Right lobe of liver (tissue), 6 donors: Measurements from ENCODE around the gene IGFL4. TPM values are rescaled to one million over a fixed set of nuclear protein-coding genes. Genes with fewer than 3 reads are reported as not detected.

ENCODE experiments used
- ATAC-seq, 4 donors: fragments of 200-7000 bp; cut with Tn5 transposase; one replicate each; pipeline ENCODE4 v1.9.1; 2020; ENCODE audit warnings: mild to moderate bottlenecking in 4 of 4, moderate library complexity in 4 of 4
- DNase-seq, 3 donors: peaks; one replicate each; pipeline ENCODE4 v3.0.0-alpha.2; 2020
- H3K27ac ChIP-seq, 3 donors: fragments of 200-600 bp; one replicate each; pipeline ENCODE4 v1.8.0; 2022
- H3K27me3 ChIP-seq, 2 donors: fragments of 200-600 bp; one replicate each; pipeline ENCODE4 v1.8.0; 2022
- H3K36me3 ChIP-seq, 4 donors: fragments of 200-600 bp; sonication (generic) in 1 of 4; one replicate each; pipeline versions ENCODE4 v1.5.1 to v1.8.0; 2017 to 2022; ENCODE audit warnings: control low read depth in 1 of 4
- H3K4me1 ChIP-seq, 4 donors: fragments of 200-600 bp; sonication (generic) in 1 of 4; one replicate each; pipeline versions ENCODE4 v1.5.1 to v1.8.0; 2017 to 2022; ENCODE audit warnings: control low read depth in 1 of 4
- H3K4me3 ChIP-seq, 3 donors: fragments of 200-600 bp; one replicate each; pipeline ENCODE4 v1.8.0; 2022
- H3K9me3 ChIP-seq, 4 donors: fragments of 200-600 bp; sonication (generic) in 1 of 4; one replicate each; pipeline versions ENCODE4 v1.5.1 to v1.8.0; 2017 to 2022; ENCODE audit warnings: control low read depth in 1 of 4
- POLR2A ChIP-seq: fragments of 450-650 bp; IDR thresholded peaks from one replicate; pipeline ENCODE4 v1.6.1; 2017; ENCODE audit warnings: antibody characterized with exemption, mild to moderate bottlenecking
- WGBS: methylation state at CpG from one replicate; pipeline ENCODE4 v1.1.6; 2018; ENCODE audit warnings: low coverage, low lambda C conversion rate; ENCODE audit not compliant: insufficient coverage; ENCODE audit errors: missing lambda C conversion rate; 5-methylcytosine and 5-hydroxymethylcytosine counted together
- intact Hi-C, 2 donors: fragments of 100-400 bp; cut with DNase I; formaldehyde crosslinking; loops; one replicate each; pipeline versions ENCODE4 v1.11.2 to v1.14.1; 2022
- total RNA-seq, 6 experiments: library from RNA; depleted of rRNA in 2 of 6; stranded (reverse); fragments of >200 nt in 2 of 6; fragmentation: NEBNext Ultra II Directional in 3 of 6; extraction: Animal tissue kit (Norgen Biotek cat#: 25700) in 3 of 6; gene quantifications; one replicate each; pipeline versions ENCODE4 v1.1.0 to v1.2.4, GENCODE V29; 2016 to 2023
- TF ChIP-seq, protein P1 (sequence below), 4 donors: fragments of 200-600 bp in 3 of 4; fragments of 450-650 bp in 1 of 4; IDR thresholded peaks; one replicate each; pipeline versions ENCODE4 v1.5.1 to v1.8.0; 2016 to 2022; ENCODE audit warnings: antibody characterized with exemption in 4 of 4, mild to moderate bottlenecking in 2 of 4
- donor health status: DM: no; HTN: yes; CAD: no.
- donor health status: DM: no; HTN: no; CAD: no.
- donor health status: DM: no; HTN: no; CAD: no.
- donor health status: DM: no; HTN: yes; CAD: no.
- donor health status: DM: no; HTN: yes; CAD: no.

The IGFL4 gene
- total RNA-seq, 6 experiments from 2014 or later = not detected

DNA sequence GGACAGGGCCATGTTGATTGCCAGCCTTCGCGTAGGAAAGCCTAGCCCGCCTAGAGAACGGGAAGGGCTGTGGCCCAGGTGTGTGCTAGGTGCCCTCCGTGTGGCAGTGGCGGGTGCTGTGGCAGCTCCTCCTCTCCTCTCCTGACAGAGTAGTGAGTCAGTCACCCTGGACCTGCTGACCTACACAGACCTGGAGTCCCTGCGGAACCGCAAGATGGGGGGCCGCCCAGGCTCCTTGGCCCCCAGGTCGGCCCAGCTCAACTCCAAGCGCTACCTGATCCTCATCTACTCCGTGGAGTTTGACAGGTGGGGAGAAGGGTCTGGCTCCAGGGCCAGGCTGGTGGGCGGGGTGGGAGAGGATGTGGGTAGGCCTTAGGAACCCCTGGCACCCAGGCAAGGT, 34.4 kb downstream of the IGFL4 start:
- Histone ChIP-seq H3K9me3 (no peaks in the 10 kb centered on the region), H3K36me3 (no peaks in the 10 kb centered on the region), H3K4me1 (peaks cover 0 to 5% (median 0%) of the 10 kb centered on the region in 4 donors), H3K27ac (no peak overlapping the region), H3K4me3 (no peak overlapping the region), H3K27me3 (no peaks in the 10 kb centered on the region)
- DNase-seq (peak in 1 of 3 donors; percentile 22), ATAC-seq (no peak)
- intact Hi-C loops = no loop called here
- TF ChIP-seq, protein P1, sequence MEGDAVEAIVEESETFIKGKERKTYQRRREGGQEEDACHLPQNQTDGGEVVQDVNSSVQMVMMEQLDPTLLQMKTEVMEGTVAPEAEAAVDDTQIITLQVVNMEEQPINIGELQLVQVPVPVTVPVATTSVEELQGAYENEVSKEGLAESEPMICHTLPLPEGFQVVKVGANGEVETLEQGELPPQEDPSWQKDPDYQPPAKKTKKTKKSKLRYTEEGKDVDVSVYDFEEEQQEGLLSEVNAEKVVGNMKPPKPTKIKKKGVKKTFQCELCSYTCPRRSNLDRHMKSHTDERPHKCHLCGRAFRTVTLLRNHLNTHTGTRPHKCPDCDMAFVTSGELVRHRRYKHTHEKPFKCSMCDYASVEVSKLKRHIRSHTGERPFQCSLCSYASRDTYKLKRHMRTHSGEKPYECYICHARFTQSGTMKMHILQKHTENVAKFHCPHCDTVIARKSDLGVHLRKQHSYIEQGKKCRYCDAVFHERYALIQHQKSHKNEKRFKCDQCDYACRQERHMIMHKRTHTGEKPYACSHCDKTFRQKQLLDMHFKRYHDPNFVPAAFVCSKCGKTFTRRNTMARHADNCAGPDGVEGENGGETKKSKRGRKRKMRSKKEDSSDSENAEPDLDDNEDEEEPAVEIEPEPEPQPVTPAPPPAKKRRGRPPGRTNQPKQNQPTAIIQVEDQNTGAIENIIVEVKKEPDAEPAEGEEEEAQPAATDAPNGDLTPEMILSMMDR (IDR thresholded peaks at IDR 0.05) = no peak
- no peak for TF ChIP-seq POLR2A
- 50% methylated on average over 1 of the region's 13 CpGs for WGBS

DNA sequence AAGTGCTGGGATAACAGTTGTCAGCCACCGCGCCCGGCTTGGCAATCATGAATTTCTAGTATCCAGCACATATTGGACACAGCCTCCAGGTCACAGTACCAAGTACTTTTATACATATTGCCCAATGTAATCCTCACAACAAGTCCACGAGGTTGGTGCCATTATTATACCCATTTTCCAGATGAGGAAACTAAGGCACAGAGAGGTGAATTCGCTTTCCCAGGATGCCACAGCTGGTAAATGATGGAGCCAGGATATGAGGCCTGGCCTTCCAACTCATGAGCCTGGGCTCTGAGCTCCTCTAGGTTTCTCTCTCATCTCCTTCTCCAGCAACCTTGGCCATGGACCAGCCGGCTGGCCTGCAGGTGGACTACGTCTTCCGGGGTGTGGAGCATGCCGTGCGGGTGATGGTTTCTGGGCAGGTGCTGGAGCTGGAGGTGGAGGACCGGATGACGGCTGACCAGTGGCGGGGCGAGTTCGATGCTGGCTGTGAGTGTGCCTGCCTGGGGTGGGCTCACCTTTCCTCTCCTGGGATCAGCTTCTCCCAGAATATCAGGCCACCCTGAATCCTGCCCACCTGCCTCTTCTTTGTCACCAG, 38.0 kb downstream of the IGFL4 start:
- no peaks in the 10 kb centered on the region for H3K4me1 ChIP-seq
- H3K27me3 ChIP-seq = no peaks in the 10 kb centered on the region
- DNase-seq = no peak
- no peak overlapping the region for H3K27ac ChIP-seq
- WGBS = 95% methylated on average over 10 of the region's 15 CpGs
- no peak for ATAC-seq
- H3K9me3 ChIP-seq = no peaks in the 10 kb centered on the region
- intact Hi-C loops = no loop called here
- no peaks in the 10 kb centered on the region for H3K36me3 ChIP-seq
- no peak overlapping the region for H3K4me3 ChIP-seq
- no peak for TF ChIP-seq POLR2A
- TF ChIP-seq, protein P1 (IDR thresholded peaks at IDR 0.05) = no peak

DNA sequence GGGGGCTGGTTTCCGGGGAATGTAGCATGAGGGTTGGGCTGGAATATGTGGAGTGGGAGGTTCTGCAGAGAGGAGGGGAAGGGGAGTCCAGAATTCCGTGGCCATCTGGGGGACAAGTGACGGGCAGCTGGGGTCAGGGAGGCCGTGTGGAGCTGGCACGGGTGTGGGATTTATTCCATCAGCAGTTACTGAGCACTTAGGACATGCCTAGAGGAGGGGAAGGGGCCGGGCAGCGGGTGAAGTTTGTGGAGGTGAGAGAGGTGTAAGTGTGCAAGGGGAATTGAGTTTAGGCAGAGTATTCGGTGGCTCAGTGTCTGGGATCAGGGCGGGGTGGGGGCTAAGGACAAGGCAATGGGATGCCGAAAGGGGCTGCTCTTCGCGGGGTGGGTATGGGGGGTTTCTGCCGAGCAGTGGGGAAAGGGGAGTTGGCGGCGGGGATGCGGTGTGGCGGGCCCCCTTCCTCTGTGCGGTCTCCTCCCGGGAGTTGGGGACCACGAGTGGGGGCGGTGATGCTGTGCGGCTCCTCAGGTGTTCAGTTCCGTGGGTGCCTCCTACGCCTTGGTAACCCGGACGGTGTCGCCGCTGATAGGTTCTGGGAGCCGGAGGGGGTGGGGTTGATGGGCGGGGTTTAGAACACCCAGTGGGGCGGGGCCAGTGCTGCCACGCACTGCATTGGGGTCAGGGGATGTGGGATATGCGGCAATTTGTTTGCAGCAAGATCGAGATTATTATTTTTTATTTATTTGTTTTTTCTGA, 40.1 kb downstream of the IGFL4 start:
- H3K36me3 ChIP-seq = no peaks in the 10 kb centered on the region
- no peak for TF ChIP-seq POLR2A
- TF ChIP-seq, protein P1 (IDR thresholded peaks at IDR 0.05) = no peak
- H3K4me1 ChIP-seq = peaks cover 0 to 6% (median under 1%) of the 10 kb centered on the region in 4 donors
- no peaks in the 10 kb centered on the region for H3K9me3 ChIP-seq
- intact Hi-C loops = no loop called here
- H3K27me3 ChIP-seq = no peaks in the 10 kb centered on the region
- H3K4me3 ChIP-seq = no peak overlapping the region
- ATAC-seq (peak; percentile 39 to 63 (median 58)), DNase-seq (peak in 1 of 3 donors; percentile 33)
- H3K27ac ChIP-seq = no peak overlapping the region
- WGBS = 13% methylated on average over 25 of the region's 34 CpGs

DNA sequence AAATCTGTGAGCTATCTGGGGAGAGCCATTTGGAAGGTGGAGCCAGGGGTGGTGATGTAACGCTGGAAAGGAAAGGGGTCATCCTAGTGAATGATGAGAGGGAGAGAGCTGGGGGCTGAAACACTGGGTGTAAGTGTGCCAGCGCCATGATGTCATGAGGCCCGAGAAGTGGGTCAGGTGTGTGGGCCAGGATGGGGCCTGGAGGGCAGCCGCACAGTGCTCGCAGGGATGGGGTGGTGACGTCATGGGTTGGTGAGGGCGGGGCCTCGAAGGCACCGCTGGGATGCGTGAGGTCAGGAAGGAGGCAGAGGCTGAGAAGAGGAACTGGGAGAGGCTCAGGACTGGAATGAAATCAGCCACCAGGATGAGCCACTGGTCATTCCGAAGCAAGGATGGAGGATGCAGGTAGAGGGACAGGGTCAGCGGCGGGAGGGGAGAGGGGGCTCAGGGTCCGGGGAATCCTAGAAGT, 41.1 kb downstream of the IGFL4 start:
- no peak overlapping the region for H3K27ac ChIP-seq
- H3K27me3 ChIP-seq = no peaks in the 10 kb centered on the region
- no peak for DNase-seq
- intact Hi-C loops = no loop called here
- no peak overlapping the region for H3K4me3 ChIP-seq
- ATAC-seq = no peak
- peaks cover 0 to 6% (median under 1%) of the 10 kb centered on the region in 4 donors for H3K4me1 ChIP-seq
- no peak for TF ChIP-seq POLR2A
- TF ChIP-seq, protein P1 (IDR thresholded peaks at IDR 0.05) = no peak
- no peaks in the 10 kb centered on the region for H3K36me3 ChIP-seq
- 29% methylated on average over 13 of the region's 14 CpGs for WGBS
- H3K9me3 ChIP-seq = no peaks in the 10 kb centered on the region
